GM19328 (cell line): Measurements from ENCODE around the gene PDZRN4.

Experiments used
- ATAC-seq: cut with Tn5 transposase; IDR thresholded peaks from one replicate; pipeline ENCODE4 v1.9.1; 2021; ENCODE audit warnings: mild to moderate bottlenecking, moderate library complexity; ENCODE audit not compliant: unreplicated experiment

Gene PDZRN4

DNA sequence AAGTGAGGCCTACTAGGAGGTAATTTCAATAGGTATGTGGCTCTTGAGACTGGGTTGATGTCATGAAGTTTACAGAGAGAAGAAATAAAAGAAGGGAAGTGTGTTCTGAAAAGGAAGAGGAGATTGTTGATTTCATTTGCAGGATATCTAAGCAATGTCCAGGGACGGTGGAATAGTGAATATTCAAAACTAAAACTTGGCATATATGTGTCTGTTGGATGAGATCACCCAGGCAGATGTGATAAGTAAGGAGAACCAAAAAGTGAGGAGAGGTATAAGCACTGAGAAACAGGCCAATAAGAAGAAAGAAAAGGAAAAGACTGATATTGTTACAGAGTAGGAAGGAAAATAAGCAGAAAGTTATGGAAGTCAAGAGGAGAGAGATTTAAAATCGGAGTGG lies 255.6 kb downstream of the PDZRN4 start:
- ATAC-seq, result no peak

DNA sequence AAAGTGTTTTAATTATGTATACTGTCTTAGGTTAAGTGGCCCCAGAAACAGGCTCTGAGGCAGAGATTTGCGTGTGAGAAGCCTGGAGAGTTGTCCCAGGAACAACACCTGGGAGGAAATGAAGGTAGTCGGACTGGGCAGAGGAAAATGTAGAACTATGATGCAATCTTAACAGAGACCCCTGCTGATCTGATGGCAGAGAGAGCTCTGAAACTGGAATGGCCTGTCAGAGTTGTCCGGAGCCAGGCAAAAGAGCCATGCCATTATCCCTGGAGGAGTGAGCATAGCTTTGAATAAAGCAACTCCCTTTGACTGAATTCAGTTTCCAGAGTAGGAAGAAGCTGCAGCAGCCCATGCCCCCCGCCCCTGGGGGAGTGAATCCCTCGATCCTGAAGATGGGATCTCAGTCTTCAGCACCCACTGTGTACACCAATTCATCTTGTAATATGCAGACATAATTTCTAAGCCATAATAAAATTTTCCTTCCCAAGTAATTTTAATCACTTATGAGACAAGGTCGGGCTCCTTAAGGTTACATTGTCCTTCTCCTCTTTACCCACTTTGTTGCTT lies 264.8 kb downstream of the PDZRN4 start:
- no peak for ATAC-seq

DNA sequence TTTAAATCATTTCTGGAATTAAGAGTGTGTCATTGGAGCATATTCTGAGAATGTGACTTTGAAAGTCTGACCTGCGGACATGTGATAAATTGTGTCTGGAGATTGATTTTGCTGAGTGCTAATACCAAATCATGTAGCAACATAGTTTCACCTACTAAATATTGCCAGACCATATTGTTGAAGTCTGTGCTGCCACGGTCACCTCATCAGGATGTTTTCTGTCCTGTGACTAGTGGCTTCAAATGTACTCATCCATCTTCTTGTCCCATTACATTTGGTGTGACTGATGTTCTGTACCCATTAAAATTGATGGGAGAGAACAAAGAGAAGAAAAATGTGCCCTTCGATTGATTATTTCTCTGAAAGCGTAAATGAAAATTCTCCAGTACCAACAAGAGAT lies 265.3 kb downstream of the PDZRN4 start:
- ATAC-seq, result no peak

- ATAC-seq, result no peak
Measured at GRCh38 chr12:41459111-41459905, 271.2 kb downstream of the PDZRN4 start.

GRCh38 chr12:41459906-41460214 lies 271.7 kb downstream of the PDZRN4 start:
- ATAC-seq, result no peak

DNA sequence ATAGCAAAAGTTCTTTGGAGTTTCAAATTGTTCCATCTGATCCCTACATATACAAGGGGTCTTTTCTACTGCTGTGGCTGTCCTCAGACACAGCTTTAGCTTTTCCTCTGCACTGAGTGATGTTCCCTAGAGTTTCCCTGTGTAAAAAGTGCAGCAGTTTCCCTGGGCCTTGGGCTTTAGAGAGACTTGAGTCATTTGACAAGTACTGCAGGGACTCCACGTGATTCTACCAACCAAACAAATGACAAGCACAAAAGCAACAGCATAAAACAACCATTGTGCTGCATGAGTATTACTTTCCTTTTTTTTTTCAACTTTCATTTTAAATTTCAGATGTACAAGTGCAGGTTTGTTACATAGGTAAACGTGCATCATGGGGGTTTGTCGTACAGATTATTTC lies 272.8 kb downstream of the PDZRN4 start:
- ATAC-seq, result no peak

GRCh38 chr12:41462312-41462711 lies 274.2 kb downstream of the PDZRN4 start:
- ATAC-seq, result no peak

DNA sequence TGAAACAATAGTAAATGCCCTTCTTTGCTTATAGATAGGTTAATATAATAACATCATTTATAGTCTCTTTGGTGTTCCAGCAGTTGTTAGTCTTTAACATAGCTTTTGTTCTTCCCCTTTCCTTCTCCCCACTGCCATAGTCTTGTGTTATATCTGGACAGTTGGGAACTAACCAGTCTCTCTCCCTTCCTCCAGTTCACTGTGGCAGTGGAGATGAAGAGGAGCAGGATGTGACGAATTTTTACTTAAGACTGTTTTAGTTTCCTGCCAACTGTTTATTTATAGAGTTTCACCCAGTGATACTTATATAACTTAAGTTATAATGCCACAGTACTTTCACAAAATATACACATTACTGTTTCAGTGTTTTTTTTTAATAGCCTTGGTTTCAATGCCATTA lies 277.4 kb downstream of the PDZRN4 start:
- ATAC-seq, result no peak

DNA sequence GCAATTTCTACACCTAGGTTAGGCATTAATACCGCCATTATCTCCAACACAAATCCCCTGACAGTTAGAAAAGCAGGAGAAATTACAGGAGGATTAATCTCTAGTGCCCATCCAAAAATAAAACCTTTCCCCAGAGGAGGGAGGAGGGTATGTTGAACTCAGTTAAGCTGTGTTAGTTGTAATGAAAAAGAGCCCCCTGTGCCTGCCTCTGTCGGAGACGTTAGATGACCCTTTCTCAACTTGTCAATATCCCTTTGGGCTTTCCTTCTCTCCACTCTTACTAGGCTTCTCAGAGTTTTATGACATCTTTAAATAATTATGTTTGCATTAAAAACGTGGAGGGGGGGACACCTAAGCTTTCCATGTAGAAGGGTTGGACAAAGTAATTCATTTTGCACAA lies 278.2 kb downstream of the PDZRN4 start:
- no peak for ATAC-seq

GRCh38 chr12:41466802-41467201 lies 278.7 kb downstream of the PDZRN4 start:
- no peak for ATAC-seq

GRCh38 chr12:41467591-41468325 lies 279.6 kb downstream of the PDZRN4 start:
- ATAC-seq, result no peak

DNA sequence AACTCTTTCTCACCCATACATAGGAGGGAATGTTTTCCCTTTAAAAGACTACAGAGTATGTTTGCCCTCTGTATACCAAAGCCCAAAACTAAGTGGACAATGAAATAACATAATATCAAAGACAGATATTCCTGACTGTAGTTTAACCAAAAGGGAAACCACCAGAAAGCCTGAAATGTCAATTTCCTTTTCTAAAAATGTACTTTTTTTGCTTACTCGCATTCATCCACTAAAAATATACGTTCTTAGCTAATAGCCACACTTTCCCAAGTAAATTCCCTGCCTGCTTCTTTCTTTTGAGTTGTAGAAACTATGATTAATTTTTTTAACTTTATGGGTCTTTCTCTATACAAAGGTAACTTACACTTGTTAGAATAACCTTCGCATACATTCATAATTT lies 280.2 kb downstream of the PDZRN4 start:
- ATAC-seq, result no peak

DNA sequence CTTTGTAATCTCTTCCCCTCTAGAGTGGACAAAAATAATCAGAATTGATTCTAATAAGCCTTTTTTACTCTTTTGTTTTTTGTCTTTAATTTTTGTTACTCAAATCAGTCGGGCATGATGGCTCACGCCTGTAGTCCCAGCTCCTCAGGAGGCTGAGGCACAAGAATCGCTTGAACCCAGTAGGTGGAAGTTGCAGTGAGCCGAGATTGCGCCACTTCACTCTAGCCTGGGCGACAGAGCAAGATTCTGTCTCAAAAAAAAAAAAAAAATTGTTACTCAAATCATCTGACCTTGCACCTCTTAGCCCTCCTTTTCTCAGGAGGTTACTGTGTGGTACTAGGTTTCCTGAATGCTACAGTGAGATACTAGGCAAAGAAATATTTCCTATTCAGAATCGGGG lies 280.6 kb downstream of the PDZRN4 start:
- ATAC-seq, result no peak

DNA sequence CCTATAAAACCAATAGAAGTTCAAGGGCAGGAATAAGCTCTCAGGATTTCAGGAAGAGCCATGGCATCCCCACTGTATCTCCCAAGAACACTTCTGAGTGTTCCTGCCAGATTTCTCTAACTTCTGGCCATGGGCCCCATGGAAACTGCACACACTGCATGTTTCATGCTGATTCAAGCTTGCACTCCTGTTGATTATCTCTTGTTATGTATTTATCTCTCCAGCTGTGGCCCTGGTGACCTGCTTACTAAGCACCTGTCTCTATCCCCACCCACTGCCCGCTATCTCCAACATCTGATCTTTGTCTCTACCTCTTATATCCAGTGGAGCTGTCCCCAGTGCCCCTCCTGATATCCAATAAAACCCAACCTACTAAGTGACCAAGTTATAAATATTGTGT lies 285.3 kb downstream of the PDZRN4 start:
- no peak for ATAC-seq

- ATAC-seq, result no peak
Measured at GRCh38 chr12:41474001-41474400, 285.9 kb downstream of the PDZRN4 start.

DNA sequence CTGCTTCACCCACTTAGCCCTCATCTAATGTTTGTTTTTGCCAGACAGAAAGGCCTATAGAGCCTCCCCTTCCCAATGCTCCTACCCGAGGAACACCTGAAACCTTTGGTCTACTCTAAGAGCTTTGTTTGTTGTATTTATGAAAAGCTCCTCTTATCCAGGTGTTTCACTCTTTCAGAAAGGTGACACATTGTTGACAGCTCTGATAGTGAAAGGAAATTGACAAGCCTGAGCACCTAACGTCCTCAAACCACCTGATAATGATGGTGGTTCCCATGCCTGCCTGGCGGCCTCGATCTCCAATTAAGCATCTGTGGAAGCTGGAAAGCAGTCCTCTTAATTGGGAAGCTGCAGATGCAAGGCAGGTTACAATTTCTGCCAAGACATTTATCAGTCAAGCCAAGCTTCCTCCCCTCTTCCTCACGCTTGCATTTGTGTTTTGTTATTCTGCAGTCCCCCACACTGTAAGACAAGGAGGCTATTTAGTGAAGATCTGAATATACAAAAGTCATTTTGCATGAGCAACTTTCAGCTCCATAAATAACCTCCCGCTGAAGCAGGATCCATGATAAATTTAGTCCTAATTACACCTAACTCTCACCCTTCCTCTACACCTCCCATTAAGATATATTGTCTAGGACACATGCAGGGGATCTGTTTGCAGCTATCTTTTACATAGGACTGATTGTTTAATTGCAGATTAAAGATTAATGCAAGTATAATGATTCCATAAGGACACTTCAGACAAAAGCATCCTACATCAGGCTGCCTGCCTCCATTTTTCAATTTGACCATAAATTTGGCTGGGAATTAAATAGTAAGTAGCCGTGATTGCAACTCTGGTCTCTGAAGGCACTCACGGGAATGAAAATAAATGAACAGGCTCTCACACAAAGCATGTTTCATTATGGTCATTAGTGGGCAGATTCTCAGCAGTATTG lies 288.6 kb downstream of the PDZRN4 start:
- no peak for ATAC-seq

- no peak for ATAC-seq
Measured at GRCh38 chr12:41479426-41479825, 291.3 kb downstream of the PDZRN4 start.

DNA sequence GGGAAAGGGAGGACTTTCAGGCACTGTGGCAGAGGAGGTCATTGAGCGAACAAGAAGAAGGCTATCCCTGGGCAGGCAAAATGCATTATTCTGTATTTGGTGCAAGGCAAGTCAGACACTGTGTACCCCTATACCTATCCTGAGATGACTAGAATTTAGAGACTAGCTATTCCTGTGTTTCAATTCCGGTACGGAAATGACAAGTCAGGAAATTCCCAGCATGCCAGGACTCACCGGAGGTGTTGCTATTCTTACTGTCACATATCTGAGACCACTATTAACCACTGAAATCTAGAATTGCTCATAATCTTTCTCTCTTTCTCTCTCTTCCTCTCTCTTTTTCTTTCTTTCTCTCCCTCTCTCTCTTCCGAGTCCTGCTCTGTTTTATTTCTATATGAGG lies 297.1 kb downstream of the PDZRN4 start:
- no peak for ATAC-seq

DNA sequence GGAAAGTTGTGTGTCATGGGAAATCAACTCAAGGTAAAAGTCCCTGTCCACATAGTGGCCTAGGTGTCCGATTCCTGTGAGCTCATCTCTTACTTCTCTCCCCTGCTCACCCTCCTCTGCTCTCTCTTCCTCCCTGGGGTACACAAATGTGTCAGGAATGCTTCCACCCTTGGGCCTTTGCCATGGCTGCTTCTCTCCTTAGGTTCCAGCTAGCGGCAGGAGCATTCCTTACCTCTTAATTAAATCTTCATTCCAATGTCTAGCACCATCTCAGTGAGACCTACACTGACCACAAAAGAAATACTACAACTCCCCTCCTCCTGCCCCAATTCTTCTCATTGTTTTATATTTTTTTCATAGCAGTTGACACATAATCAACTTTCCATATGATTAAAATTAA lies 298.6 kb downstream of the PDZRN4 start:
- ATAC-seq, result no peak

GRCh38 chr12:41496009-41496408 lies 307.9 kb downstream of the PDZRN4 start:
- ATAC-seq, result no peak

DNA sequence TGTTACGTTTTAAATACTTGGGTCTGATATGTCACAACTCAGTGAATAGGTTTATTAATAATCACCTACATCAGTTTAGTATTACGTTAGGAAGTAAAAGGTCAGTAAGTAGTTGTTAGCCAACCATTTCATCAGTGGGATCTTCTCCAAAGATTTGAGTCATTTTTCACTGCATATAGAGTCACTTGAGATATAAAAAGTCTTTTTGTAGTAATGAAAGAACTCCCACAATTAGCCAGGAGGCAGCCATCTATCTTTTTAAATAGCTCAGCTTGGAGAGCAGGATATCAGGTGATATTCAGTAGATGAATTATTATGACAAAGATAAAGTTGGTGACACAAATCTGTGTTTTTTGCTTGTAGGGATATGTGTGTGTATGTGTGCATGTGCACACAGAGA lies 309.3 kb downstream of the PDZRN4 start:
- no peak for ATAC-seq
